Measurements from ENCODE around the gene FGFR4.

DNA sequence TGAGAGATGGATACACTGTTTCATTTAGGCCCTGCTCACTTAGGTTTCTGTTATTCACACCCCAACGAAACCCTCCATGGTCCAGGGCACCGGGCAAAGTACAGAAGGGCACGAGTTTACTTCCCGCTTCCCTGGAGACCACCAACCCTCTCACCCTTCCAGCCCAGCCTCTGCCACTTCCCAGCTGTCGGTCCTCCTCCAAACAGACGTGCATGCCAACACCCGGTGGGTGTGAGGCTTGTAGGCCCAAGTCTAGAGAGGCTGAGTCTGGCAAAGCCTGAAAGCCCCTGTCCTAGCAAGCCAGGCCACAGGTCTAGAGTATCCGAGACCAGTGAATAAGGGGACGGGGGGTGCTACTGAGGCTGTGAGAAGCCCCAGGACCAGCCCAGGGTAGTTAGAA, 7.1 kb upstream of the FGFR4 start:
- TF ChIP-seq EZH2phosphoT487 (conservative IDR thresholded peaks at IDR 0.05; ENCODE audit: low read length), result no peak
- TF ChIP-seq, protein P1, sequence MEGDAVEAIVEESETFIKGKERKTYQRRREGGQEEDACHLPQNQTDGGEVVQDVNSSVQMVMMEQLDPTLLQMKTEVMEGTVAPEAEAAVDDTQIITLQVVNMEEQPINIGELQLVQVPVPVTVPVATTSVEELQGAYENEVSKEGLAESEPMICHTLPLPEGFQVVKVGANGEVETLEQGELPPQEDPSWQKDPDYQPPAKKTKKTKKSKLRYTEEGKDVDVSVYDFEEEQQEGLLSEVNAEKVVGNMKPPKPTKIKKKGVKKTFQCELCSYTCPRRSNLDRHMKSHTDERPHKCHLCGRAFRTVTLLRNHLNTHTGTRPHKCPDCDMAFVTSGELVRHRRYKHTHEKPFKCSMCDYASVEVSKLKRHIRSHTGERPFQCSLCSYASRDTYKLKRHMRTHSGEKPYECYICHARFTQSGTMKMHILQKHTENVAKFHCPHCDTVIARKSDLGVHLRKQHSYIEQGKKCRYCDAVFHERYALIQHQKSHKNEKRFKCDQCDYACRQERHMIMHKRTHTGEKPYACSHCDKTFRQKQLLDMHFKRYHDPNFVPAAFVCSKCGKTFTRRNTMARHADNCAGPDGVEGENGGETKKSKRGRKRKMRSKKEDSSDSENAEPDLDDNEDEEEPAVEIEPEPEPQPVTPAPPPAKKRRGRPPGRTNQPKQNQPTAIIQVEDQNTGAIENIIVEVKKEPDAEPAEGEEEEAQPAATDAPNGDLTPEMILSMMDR (IDR thresholded peaks at IDR 0.05; ENCODE audit: insufficient read depth, low read length, poor library complexity, severe bottlenecking), result no peak

Data from SU-DHL-6 (cell line).